B cell (primary cell): ENCODE measurements around the gene POU2AF2. TPM values are rescaled to one million over a fixed set of nuclear protein-coding genes. Genes with fewer than 3 reads are reported as not detected.

Source experiments
- ATAC-seq: fragments of 200-7000 bp; cut with Tn5 transposase; one replicate; pipeline ENCODE4 v1.10.0; 2021; ENCODE audit warnings: low read depth, mild to moderate bottlenecking, moderate number of reproducible peaks, moderate library complexity
- CTCF ChIA-PET: fragments of 350-600 bp; sonication (Branson Sonifier 250); formaldehyde crosslinking; loops from one replicate; lab custom pipeline; 2021; ENCODE audit warnings: antibody characterized with exemption, inconsistent platforms; lab: Charles Lee
- POLR2A ChIA-PET: fragments of 350-600 bp; sonication (Branson Sonifier 250); formaldehyde crosslinking; loops from one replicate; lab custom pipeline; 2021; ENCODE audit warnings: antibody characterized with exemption; lab: Charles Lee
- DNase-seq: peaks from one replicate; pipeline ENCODE4 v3.0.0; 2013
- H2AFZ ChIP-seq: 2 replicates; pipeline ENCODE4 v1.6.1; 2012; ENCODE audit warnings: mild to moderate bottlenecking, low read depth, low read length; ENCODE audit not compliant: insufficient read depth, poor library complexity, severe bottlenecking
- H3K27ac ChIP-seq, 2 donors: 1 replicate in 1 of 2; 2 replicates in 1 of 2; pipeline ENCODE4 v1.5.1; 2012 to 2013; ENCODE audit warnings: low read length in 2 of 2, mild to moderate bottlenecking in 2 of 2, moderate library complexity in 1 of 2
- H3K27me3 ChIP-seq, 4 experiments: fragments of 200-600 bp in 1 of 4; sonication (generic) in 1 of 4; replicated peaks in 1 of 4; 1 replicate in 2 of 4; 2 replicates in 2 of 4; pipeline versions ENCODE4 v1.6.1 to v1.7.0; 2013 to 2016; ENCODE audit warnings: low read length in 3 of 4, mild to moderate bottlenecking in 2 of 4, mixed read lengths in 1 of 4, moderate library complexity in 1 of 4; ENCODE audit not compliant: insufficient read depth in 4 of 4, control insufficient read depth in 3 of 4; ENCODE audit errors: control extremely low read depth in 1 of 4
- H3K36me3 ChIP-seq, 2 experiments: replicated peaks in 1 of 2; 1 replicate in 1 of 2; 2 replicates in 1 of 2; pipeline versions ENCODE4 v1.6.1 to v1.7.1; 2013; ENCODE audit warnings: low read length in 1 of 2; ENCODE audit not compliant: insufficient read depth in 2 of 2, control insufficient read depth in 1 of 2; ENCODE audit errors: control extremely low read depth in 1 of 2, extremely low read depth in 1 of 2
- H3K4me1 ChIP-seq, 2 donors: fragments of 200-600 bp in 1 of 2; sonication (generic) in 1 of 2; 1 replicate in 1 of 2; 2 replicates in 1 of 2; pipeline versions ENCODE4 v1.5.1 to v1.6.1; 2013 to 2017; ENCODE audit warnings: low read length in 2 of 2; ENCODE audit not compliant: control insufficient read depth in 2 of 2, insufficient read depth in 2 of 2
- H3K4me2 ChIP-seq: replicated peaks from 2 replicates; pipeline ENCODE3; 2012; ENCODE audit warnings: mild to moderate bottlenecking, low read depth, low read length; ENCODE audit not compliant: poor library complexity, severe bottlenecking
- H3K4me3 ChIP-seq, 5 experiments: fragments of 200-600 bp in 1 of 5; sonication (generic) in 1 of 5; 1 replicate in 3 of 5; 2 replicates in 2 of 5; pipeline versions ENCODE4 v1.5.1 to v1.7.0; 2011 to 2016; ENCODE audit warnings: low read length in 4 of 5, mild to moderate bottlenecking in 4 of 5, low read depth in 2 of 5, control low read depth in 1 of 5, moderate library complexity in 1 of 5; ENCODE audit not compliant: insufficient read depth in 1 of 5; ENCODE audit errors: control extremely low read depth in 1 of 5, extremely low read depth in 1 of 5
- H3K79me2 ChIP-seq: fragments of 200-600 bp; sonication (generic); one replicate; pipeline ENCODE4 v1.6.0; 2016; ENCODE audit warnings: low read length; ENCODE audit not compliant: control insufficient read depth, insufficient read depth
- H3K9ac ChIP-seq: fragments of 200-600 bp; sonication (generic); 2 replicates; pipeline ENCODE4 v1.6.1; 2017; ENCODE audit warnings: mild to moderate bottlenecking, low read length, moderate library complexity
- H3K9me3 ChIP-seq, 3 donors: one replicate each; pipeline versions ENCODE4 v1.6.1 to v1.7.1; 2013; ENCODE audit warnings: low read length in 2 of 3; ENCODE audit not compliant: control insufficient read depth in 2 of 3, insufficient read depth in 1 of 3; ENCODE audit errors: control extremely low read depth in 1 of 3
- H4K20me1 ChIP-seq: 2 replicates; pipeline ENCODE4 v1.6.0; 2012; ENCODE audit warnings: mild to moderate bottlenecking, low read length; ENCODE audit not compliant: insufficient read depth, control insufficient read depth, poor library complexity, severe bottlenecking
- H3K27ac Mint-ChIP-seq: one replicate; pipeline ENCODE4 v1.8.0; 2021; ENCODE audit warnings: mixed read lengths
- H3K27me3 Mint-ChIP-seq: one replicate; pipeline ENCODE4 v1.8.0; 2021; ENCODE audit warnings: mixed read lengths
- H3K4me1 Mint-ChIP-seq: one replicate; pipeline ENCODE4 v1.8.0; 2021; ENCODE audit warnings: mixed read lengths
- H3K4me3 Mint-ChIP-seq: one replicate; pipeline ENCODE4 v1.8.0; 2021; ENCODE audit warnings: mixed read lengths
- H3K9me3 Mint-ChIP-seq: one replicate; pipeline ENCODE4 v1.8.0; 2022; ENCODE audit warnings: mixed read lengths; ENCODE audit not compliant: insufficient read depth
- EZH2 ChIP-seq: IDR thresholded peaks from 2 replicates; pipeline ENCODE4 v1.6.1; 2012; ENCODE audit warnings: borderline replicate concordance, low read depth, mild to moderate bottlenecking, moderate library complexity, low read length; ENCODE audit not compliant: insufficient read depth, poor library complexity, severe bottlenecking
- WGBS: methylation state at CpG from one replicate; pipeline ENCODE4 v1.1.5; 2013; ENCODE audit warnings: missing lambda C conversion rate; ENCODE audit not compliant: insufficient coverage; 5-methylcytosine and 5-hydroxymethylcytosine counted together
- intact Hi-C: fragments of 100-400 bp; cut with micrococcal nuclease; formaldehyde crosslinking; loops from one replicate; pipeline ENCODE4 v1.10.0; 2022
- polyA plus RNA-seq: library from polyadenylated mRNA; depleted of rRNA; stranded (reverse); fragments of >200 nt; gene quantifications from 2 replicates; pipeline ENCODE4 v1.2.3, GENCODE V29; 2012
- total RNA-seq, 2 donors: library from RNA; stranded (reverse); fragments of 120-200 nt in 1 of 2; gene quantifications; 1 replicate in 1 of 2; 2 replicates in 1 of 2; pipeline versions ENCODE4 v1.2.3 to v1.2.4, GENCODE V29; 2013 to 2022
- TF ChIP-seq, protein P1 (sequence below): fragments of 200-600 bp; IDR thresholded peaks from one replicate; pipeline ENCODE4 v1.8.0; 2022; ENCODE audit warnings: antibody characterized with exemption, mild to moderate bottlenecking

The POU2AF2 gene
- total and polyA plus RNA-seq, 2 donors (not counting 1 experiment from before 2014, with no cell fraction given): not detected

DNA sequence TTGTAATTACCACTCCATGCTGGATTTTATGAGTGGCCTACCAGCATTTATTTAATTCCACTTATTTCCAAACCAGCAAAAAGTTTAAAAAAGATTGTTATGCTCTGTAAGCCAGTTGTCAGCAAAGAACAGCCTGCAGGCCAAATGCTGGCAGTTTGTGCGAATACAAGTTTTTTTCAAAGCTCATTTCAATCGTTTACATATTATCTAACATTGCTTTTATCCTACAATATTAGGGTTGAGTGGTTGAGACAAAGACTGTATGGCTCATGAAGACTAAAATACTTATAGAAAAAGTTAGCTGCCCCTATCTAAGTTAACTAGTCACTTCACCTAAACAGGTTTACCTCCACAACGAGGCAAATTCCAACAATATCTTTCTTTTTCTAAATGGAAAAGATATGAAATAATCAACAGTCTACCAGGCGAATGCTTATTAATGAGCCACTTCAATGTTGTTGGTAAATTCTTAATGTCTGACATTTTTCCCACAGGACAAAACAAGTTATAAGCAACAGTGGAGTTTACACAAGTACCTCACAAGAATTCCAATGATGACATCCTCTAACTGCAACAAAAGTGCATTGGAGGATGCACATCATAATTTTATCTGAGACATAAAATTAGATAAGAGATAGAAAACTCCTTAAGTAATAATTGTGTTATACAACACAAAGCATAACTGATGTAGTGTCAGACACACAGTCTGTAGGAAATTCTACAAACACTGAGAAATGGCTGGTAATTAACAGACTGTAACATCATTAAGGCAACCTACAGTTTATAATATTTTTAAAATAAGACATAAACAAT is 35.8 kb upstream of the POU2AF2 start:
- Histone ChIP-seq H3K4me2 (no peak overlapping the region), H3K4me1 (peaks cover 0 to 7% of the 10 kb centered on the region in 2 donors), H2AFZ (no peak overlapping the region), H3K27me3 (no peaks in the 10 kb centered on the region), H3K9ac (no peak overlapping the region), H4K20me1 (no peaks in the 10 kb centered on the region), H3K79me2 (no peaks in the 10 kb centered on the region), H3K27ac (no peak overlapping the region), H3K36me3 (no peaks in the 10 kb centered on the region), H3K9me3 (peaks cover 0 to 1% (median 0%) of the 10 kb centered on the region in 3 donors), H3K4me3 (no peak overlapping the region)
- intact Hi-C loops: no loop called here
- TF ChIP-seq, protein P1, sequence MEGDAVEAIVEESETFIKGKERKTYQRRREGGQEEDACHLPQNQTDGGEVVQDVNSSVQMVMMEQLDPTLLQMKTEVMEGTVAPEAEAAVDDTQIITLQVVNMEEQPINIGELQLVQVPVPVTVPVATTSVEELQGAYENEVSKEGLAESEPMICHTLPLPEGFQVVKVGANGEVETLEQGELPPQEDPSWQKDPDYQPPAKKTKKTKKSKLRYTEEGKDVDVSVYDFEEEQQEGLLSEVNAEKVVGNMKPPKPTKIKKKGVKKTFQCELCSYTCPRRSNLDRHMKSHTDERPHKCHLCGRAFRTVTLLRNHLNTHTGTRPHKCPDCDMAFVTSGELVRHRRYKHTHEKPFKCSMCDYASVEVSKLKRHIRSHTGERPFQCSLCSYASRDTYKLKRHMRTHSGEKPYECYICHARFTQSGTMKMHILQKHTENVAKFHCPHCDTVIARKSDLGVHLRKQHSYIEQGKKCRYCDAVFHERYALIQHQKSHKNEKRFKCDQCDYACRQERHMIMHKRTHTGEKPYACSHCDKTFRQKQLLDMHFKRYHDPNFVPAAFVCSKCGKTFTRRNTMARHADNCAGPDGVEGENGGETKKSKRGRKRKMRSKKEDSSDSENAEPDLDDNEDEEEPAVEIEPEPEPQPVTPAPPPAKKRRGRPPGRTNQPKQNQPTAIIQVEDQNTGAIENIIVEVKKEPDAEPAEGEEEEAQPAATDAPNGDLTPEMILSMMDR: no peak
- TF ChIP-seq EZH2: no peak
- Mint-ChIP-seq H3K27me3 (no peaks in the 10 kb centered on the region), H3K4me3 (no peak overlapping the region), H3K4me1 (peaks cover 7% of the 10 kb centered on the region), H3K27ac (no peak overlapping the region), H3K9me3 (no peaks in the 10 kb centered on the region)
- CTCF ChIA-PET: interaction anchor here (1.2 kb wide), 2 partner anchors 11 to 21 kb away, joined by 3 read pairs; no protein-coding TSS in a partner anchor
- ATAC-seq: no peak
- POLR2A ChIA-PET: no interaction called here
- DNase-seq: no peak
- no CpG with 5 or more reads among the region's 4 CpGs for WGBS

DNA sequence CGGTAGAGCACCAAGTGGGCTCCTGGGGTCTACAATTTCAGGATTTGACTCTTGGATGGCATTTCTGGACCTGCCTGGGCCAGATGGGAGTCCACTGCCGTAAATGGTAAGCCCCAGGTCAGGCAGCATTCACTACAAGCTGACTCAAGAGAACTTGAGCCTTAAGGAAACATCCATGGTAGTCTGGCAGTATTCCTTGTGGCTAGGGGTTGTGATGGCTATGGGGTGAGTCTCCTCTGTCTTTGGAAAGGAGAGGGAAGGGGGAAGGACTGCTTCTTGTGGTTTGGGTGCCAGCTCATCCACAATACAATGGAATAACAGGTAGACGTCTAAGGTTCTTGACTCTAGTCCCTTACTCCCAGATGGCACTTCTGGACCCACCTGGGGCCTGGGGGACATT is 32.3 kb upstream of the POU2AF2 start:
- H3K9ac ChIP-seq: no peak overlapping the region
- H3K79me2 ChIP-seq: no peaks in the 10 kb centered on the region
- no peak overlapping the region for H3K27ac Mint-ChIP-seq
- H3K9me3 ChIP-seq: peaks cover 0 to 1% (median 0%) of the 10 kb centered on the region in 3 donors
- no peaks in the 10 kb centered on the region for H3K4me1 Mint-ChIP-seq
- no peak overlapping the region for H2AFZ ChIP-seq
- CTCF ChIA-PET: no interaction called here
- H3K4me3 Mint-ChIP-seq: no peak overlapping the region
- H3K4me1 ChIP-seq: no peaks in the 10 kb centered on the region
- no peak overlapping the region for H3K4me2 ChIP-seq
- no peaks in the 10 kb centered on the region for H3K9me3 Mint-ChIP-seq
- intact Hi-C loops: no loop called here
- no peak for ATAC-seq
- no peak overlapping the region for H3K4me3 ChIP-seq
- H3K36me3 ChIP-seq: no peaks in the 10 kb centered on the region
- no peaks in the 10 kb centered on the region for H3K27me3 ChIP-seq
- H3K27me3 Mint-ChIP-seq: no peaks in the 10 kb centered on the region
- POLR2A ChIA-PET: no interaction called here
- H4K20me1 ChIP-seq: no peaks in the 10 kb centered on the region
- TF ChIP-seq, protein P1: no peak
- no peak for TF ChIP-seq EZH2
- 80% methylated on average over 2 of the region's 3 CpGs for WGBS
- no peak overlapping the region for H3K27ac ChIP-seq
- no peak for DNase-seq
